Cortex of kidney (tissue), 1 donor: ENCODE data around the gene KRTAP2-3.
"Not testable (repeated sequence)": the region's sequence is repeated elsewhere in the genome, so short reads cannot be mapped to it uniquely, and the experiment has no call there.

Experiments
- DNase-seq: peaks from one replicate; lab custom pipeline; 2025; lab: John Stamatoyannopoulos, UW

KRTAP2-3 gene

GRCh38 chr17:41067281-41067680, 7.4 kb upstream of the KRTAP2-3 start:
- DNase-seq = no peak

- no peak for DNase-seq
These were observed 6.1 kb upstream of the KRTAP2-3 start, which contains the start of gene KRTAP2-4 for GRCh38 chr17:41065829-41066624. Gene KRTAP2-4, minus strand, starts transcription at chr17:41065879. Its CDS starts 34 bp downstream, at chr17:41065845.

GRCh38 chr17:41065016-41065689, 5.2 kb upstream of the KRTAP2-3 start:
- not testable (repeated sequence) for DNase-seq

GRCh38 chr17:41064301-41064700, 4.4 kb upstream of the KRTAP2-3 start:
- no peak for DNase-seq

GRCh38 chr17:41063449-41063848, 3.5 kb upstream of the KRTAP2-3 start:
- no peak for DNase-seq

- no peak for DNase-seq
These were observed 2.0 kb upstream of the KRTAP2-3 start for GRCh38 chr17:41061964-41062363.

- DNase-seq = not testable (repeated sequence)
These were observed 450 bp downstream of the KRTAP2-3 start for GRCh38 chr17:41059276-41060051.

- no peak for DNase-seq
These were observed 1.2 kb downstream of the KRTAP2-3 start for GRCh38 chr17:41058741-41059140.

- no peak for DNase-seq
These were observed 2.4 kb downstream of the KRTAP2-3 start for GRCh38 chr17:41057547-41057946.

- not testable (repeated sequence) for DNase-seq
These were observed 4.8 kb downstream of the KRTAP2-3 start, which contains the start of gene KRTAP2-2 for GRCh38 chr17:41055130-41055529. Gene KRTAP2-2, minus strand, starts transcription at chr17:41055230. Its CDS starts 19 bp downstream, at chr17:41055211.

GRCh38 chr17:41054556-41054955, 5.4 kb downstream of the KRTAP2-3 start:
- not testable (repeated sequence) for DNase-seq

GRCh38 chr17:41054025-41054424, 5.9 kb downstream of the KRTAP2-3 start:
- no peak for DNase-seq

GRCh38 chr17:41052566-41052965, 7.3 kb downstream of the KRTAP2-3 start:
- DNase-seq = no peak

GRCh38 chr17:41049110-41049509, 10.8 kb downstream of the KRTAP2-3 start:
- no peak for DNase-seq

GRCh38 chr17:41048441-41048840, 11.5 kb downstream of the KRTAP2-3 start:
- DNase-seq = no peak

- DNase-seq = not testable (repeated sequence)
These were observed 13.0 kb downstream of the KRTAP2-3 start, which contains the start of gene KRTAP2-1 for GRCh38 chr17:41046735-41047465. Gene KRTAP2-1, minus strand, starts transcription at chr17:41047316. Its CDS starts 49 bp downstream, at chr17:41047267.

- no peak for DNase-seq
These were observed 17.0 kb downstream of the KRTAP2-3 start for GRCh38 chr17:41042953-41043352.

GRCh38 chr17:41040783-41041571, 18.9 kb downstream of the KRTAP2-3 start, which contains the start of gene KRTAP1-1:
Gene KRTAP1-1, minus strand, starts transcription at chr17:41041450. Its CDS starts 53 bp downstream, at chr17:41041397.
- not testable (repeated sequence) for DNase-seq

- DNase-seq = no peak
These were observed 22.0 kb downstream of the KRTAP2-3 start for GRCh38 chr17:41037853-41038350.

- DNase-seq = not testable (repeated sequence)
These were observed 25.5 kb downstream of the KRTAP2-3 start, which contains the start of gene KRTAP1-3 for GRCh38 chr17:41034346-41034935. Gene KRTAP1-3, minus strand, starts transcription at chr17:41034874. Its CDS starts 53 bp downstream, at chr17:41034821.
